ENCODE results near the gene SH3TC1. TPM values are rescaled to one million over a fixed set of nuclear protein-coding genes. Genes with fewer than 3 reads are reported as not detected.

SH3TC1 gene
- total RNA-seq, 1 donor from 2014 or later = 1.2 TPM

GRCh38 chr4:8192748-8193738 is 6.0 kb upstream of the SH3TC1 start:
- no peak overlapping the region for H2AFZ ChIP-seq (ENCODE audit: low read depth, low read length)
- H4K20me1 ChIP-seq (ENCODE audit: insufficient read depth, low read length) = no peaks in the 10 kb centered on the region
- Mint-ChIP-seq H3K27me3 (ENCODE audit: low read depth, unreplicated experiment) (peaks cover 34% of the 10 kb centered on the region), H3K4me3 (ENCODE audit: unreplicated experiment) (no peak overlapping the region), H3K36me3 (ENCODE audit: low read depth, unreplicated experiment) (peaks cover 2% of the 10 kb centered on the region), H3K9me3 (ENCODE audit: unreplicated experiment) (no peaks in the 10 kb centered on the region), H3K4me1 (ENCODE audit: low read depth, unreplicated experiment) (no peaks in the 10 kb centered on the region), H3K27ac (ENCODE audit: unreplicated experiment) (peak overlapping the region; percentile 34)
- peaks cover 10% of the 10 kb centered on the region for H3K4me1 ChIP-seq (ENCODE audit: insufficient read depth, low read length)
- FAIRE-seq = no peak
- TF ChIP-seq EZH2 (IDR thresholded peaks at IDR 0.05; ENCODE audit: insufficient read depth, low read length) (no peak), CTCF (IDR thresholded peaks at IDR 0.05; ENCODE audit: insufficient read depth, low read depth, low read length) (no peak)
- H3K27ac ChIP-seq (ENCODE audit: low read depth, low read length) = no peak overlapping the region
- no peak overlapping the region for H3K4me2 ChIP-seq (ENCODE audit: low read length)
- no peaks in the 10 kb centered on the region for H3K79me2 ChIP-seq (ENCODE audit: insufficient read depth, low read length)
- H3K9ac ChIP-seq (ENCODE audit: low read length) = no peak overlapping the region
- peaks cover 6% of the 10 kb centered on the region for H3K27me3 ChIP-seq (ENCODE audit: insufficient read depth, low read length)
- DNase-seq (ENCODE audit: low read depth) = peak; percentile 34
- H3K4me3 ChIP-seq (ENCODE audit: insufficient read depth, low read depth, low read length) = no peak overlapping the region
- H3K36me3 ChIP-seq (ENCODE audit: insufficient read depth, low read length) = no peaks in the 10 kb centered on the region
- no peaks in the 10 kb centered on the region for H3K9me3 ChIP-seq (ENCODE audit: insufficient read depth, low read depth, low read length)

GRCh38 chr4:8194306-8195242 is 4.5 kb upstream of the SH3TC1 start:
- peaks cover 2% of the 10 kb centered on the region for H3K36me3 Mint-ChIP-seq (ENCODE audit: low read depth, unreplicated experiment)
- H3K4me3 Mint-ChIP-seq (ENCODE audit: unreplicated experiment) = no peak overlapping the region
- TF ChIP-seq EZH2 (IDR thresholded peaks at IDR 0.05; ENCODE audit: insufficient read depth, low read length) = no peak
- no peak for TF ChIP-seq CTCF (IDR thresholded peaks at IDR 0.05; ENCODE audit: insufficient read depth, low read depth, low read length)
- no peak overlapping the region for H2AFZ ChIP-seq (ENCODE audit: low read depth, low read length)
- peaks cover 31% of the 10 kb centered on the region for H3K27me3 Mint-ChIP-seq (ENCODE audit: low read depth, unreplicated experiment)
- H3K4me1 Mint-ChIP-seq (ENCODE audit: low read depth, unreplicated experiment) = peaks cover 7% of the 10 kb centered on the region
- no peaks in the 10 kb centered on the region for H3K9me3 Mint-ChIP-seq (ENCODE audit: unreplicated experiment)
- DNase-seq (ENCODE audit: low read depth) (no peak), FAIRE-seq (no peak)
- no peaks in the 10 kb centered on the region for H3K79me2 ChIP-seq (ENCODE audit: insufficient read depth, low read length)
- peaks cover 23% of the 10 kb centered on the region for H3K4me1 ChIP-seq (ENCODE audit: insufficient read depth, low read length)
- no peak overlapping the region for H3K9ac ChIP-seq (ENCODE audit: low read length)
- H3K27me3 ChIP-seq (ENCODE audit: insufficient read depth, low read length) = peaks cover 6% of the 10 kb centered on the region
- no peaks in the 10 kb centered on the region for H3K9me3 ChIP-seq (ENCODE audit: insufficient read depth, low read depth, low read length)
- no peaks in the 10 kb centered on the region for H4K20me1 ChIP-seq (ENCODE audit: insufficient read depth, low read length)
- H3K4me3 ChIP-seq (ENCODE audit: insufficient read depth, low read depth, low read length) = no peak overlapping the region
- H3K36me3 ChIP-seq (ENCODE audit: insufficient read depth, low read length) = no peaks in the 10 kb centered on the region
- no peak overlapping the region for H3K4me2 ChIP-seq (ENCODE audit: low read length)
- no peak overlapping the region for H3K27ac ChIP-seq (ENCODE audit: low read depth, low read length)
- peak overlapping the region; percentile 16 for H3K27ac Mint-ChIP-seq (ENCODE audit: unreplicated experiment)
